Tibial artery (tissue), 4 donors: ENCODE data around the gene RBMS3.

ENCODE experiments used
- DNase-seq, 2 donors: peaks; one replicate each; pipeline ENCODE4 v3.0.0-alpha.2; 2019
- H3K27ac ChIP-seq, 2 donors: fragments of 200-600 bp; sonication (generic) in 1 of 2; 1 replicate in 1 of 2; 2 replicates in 1 of 2; pipeline ENCODE4 v1.5.1; 2018 to 2019; ENCODE audit warnings: mild to moderate bottlenecking in 1 of 2
- H3K27me3 ChIP-seq, 2 donors: fragments of 200-600 bp; sonication (generic) in 1 of 2; one replicate each; pipeline versions ENCODE4 v1.5.1 to v1.6.0; 2016 to 2019
- H3K36me3 ChIP-seq, 3 donors: fragments of 200-600 bp; sonication (generic) in 2 of 3; one replicate each; pipeline ENCODE4 v1.5.1; 2016 to 2019; ENCODE audit warnings: mild to moderate bottlenecking in 2 of 3
- H3K4me1 ChIP-seq, 4 donors: fragments of 200-600 bp; sonication (generic) in 2 of 4; 1 replicate in 3 of 4; 2 replicates in 1 of 4; pipeline ENCODE4 v1.5.1; 2016 to 2019
- H3K4me3 ChIP-seq, 2 donors: fragments of 200-600 bp; sonication (generic) in 1 of 2; 1 replicate in 1 of 2; 2 replicates in 1 of 2; pipeline ENCODE4 v1.5.1; 2018 to 2019; ENCODE audit warnings: mild to moderate bottlenecking in 2 of 2
- H3K9me3 ChIP-seq, 3 donors: fragments of 200-600 bp; sonication (generic) in 1 of 3; one replicate each; pipeline ENCODE4 v1.5.1; 2016 to 2019
- intact Hi-C: fragments of 100-400 bp; cut with DNase I; formaldehyde crosslinking; loops from one replicate; pipeline ENCODE4 v1.15.0; 2023; ENCODE audit warnings: low total_unique reads
- TF ChIP-seq, protein P1 (sequence below), 2 experiments: fragments of 200-600 bp in 1 of 2; fragments of 450-650 bp in 1 of 2; IDR thresholded peaks; one replicate each; pipeline ENCODE4 v1.5.1; 2017 to 2019; ENCODE audit warnings: antibody characterized with exemption in 2 of 2, mild to moderate bottlenecking in 1 of 2, moderate library complexity in 1 of 2

RBMS3 gene

GRCh38 chr3:29410660-29411405 lies 130.0 kb downstream of the RBMS3 start:
- intact Hi-C loops = no loop called here
- no peak overlapping the region for H3K27ac ChIP-seq

GRCh38 chr3:29412110-29412509 lies 131.2 kb downstream of the RBMS3 start:
- peaks cover 0 to 72% (median 24%) of the 10 kb centered on the region in 4 donors for H3K4me1 ChIP-seq
- H3K36me3 ChIP-seq = no peaks in the 10 kb centered on the region
- DNase-seq = no peak
- H3K27ac ChIP-seq = no peak overlapping the region
- no peaks in the 10 kb centered on the region for H3K27me3 ChIP-seq
- intact Hi-C loops = no loop called here
- H3K4me3 ChIP-seq = no peak overlapping the region
- TF ChIP-seq, protein P1, sequence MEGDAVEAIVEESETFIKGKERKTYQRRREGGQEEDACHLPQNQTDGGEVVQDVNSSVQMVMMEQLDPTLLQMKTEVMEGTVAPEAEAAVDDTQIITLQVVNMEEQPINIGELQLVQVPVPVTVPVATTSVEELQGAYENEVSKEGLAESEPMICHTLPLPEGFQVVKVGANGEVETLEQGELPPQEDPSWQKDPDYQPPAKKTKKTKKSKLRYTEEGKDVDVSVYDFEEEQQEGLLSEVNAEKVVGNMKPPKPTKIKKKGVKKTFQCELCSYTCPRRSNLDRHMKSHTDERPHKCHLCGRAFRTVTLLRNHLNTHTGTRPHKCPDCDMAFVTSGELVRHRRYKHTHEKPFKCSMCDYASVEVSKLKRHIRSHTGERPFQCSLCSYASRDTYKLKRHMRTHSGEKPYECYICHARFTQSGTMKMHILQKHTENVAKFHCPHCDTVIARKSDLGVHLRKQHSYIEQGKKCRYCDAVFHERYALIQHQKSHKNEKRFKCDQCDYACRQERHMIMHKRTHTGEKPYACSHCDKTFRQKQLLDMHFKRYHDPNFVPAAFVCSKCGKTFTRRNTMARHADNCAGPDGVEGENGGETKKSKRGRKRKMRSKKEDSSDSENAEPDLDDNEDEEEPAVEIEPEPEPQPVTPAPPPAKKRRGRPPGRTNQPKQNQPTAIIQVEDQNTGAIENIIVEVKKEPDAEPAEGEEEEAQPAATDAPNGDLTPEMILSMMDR (IDR thresholded peaks at IDR 0.05) = no peak
- no peaks in the 10 kb centered on the region for H3K9me3 ChIP-seq

More at GRCh38 chr3:29410660-29411405, 130.0 kb downstream of the RBMS3 start:
- H3K27me3 ChIP-seq = no peaks in the 10 kb centered on the region
- H3K4me1 ChIP-seq = peaks cover 0 to 75% (median 24%) of the 10 kb centered on the region in 4 donors
- TF ChIP-seq, protein P1 (IDR thresholded peaks at IDR 0.05) = no peak
- no peaks in the 10 kb centered on the region for H3K9me3 ChIP-seq
- no peak overlapping the region for H3K4me3 ChIP-seq
- H3K36me3 ChIP-seq = no peaks in the 10 kb centered on the region
- DNase-seq = no peak

- H3K36me3 ChIP-seq = no peaks in the 10 kb centered on the region
- H3K4me3 ChIP-seq = peak overlapping the region; percentile 17 to 20
- TF ChIP-seq, protein P1 (IDR thresholded peaks at IDR 0.05) = no peak
- no peaks in the 10 kb centered on the region for H3K9me3 ChIP-seq
- peak overlapping the region in 1 of 2 donors; percentile 22 for H3K27ac ChIP-seq
- no peaks in the 10 kb centered on the region for H3K27me3 ChIP-seq
- peaks cover 0 to 58% (median 16%) of the 10 kb centered on the region in 4 donors for H3K4me1 ChIP-seq
- no peak for DNase-seq
- intact Hi-C loops = no loop called here
Observed at GRCh38 chr3:29414468-29415224, 133.8 kb downstream of the RBMS3 start.

- H3K27me3 ChIP-seq = no peaks in the 10 kb centered on the region
- peaks cover 0 to 55% (median 8%) of the 10 kb centered on the region in 4 donors for H3K4me1 ChIP-seq
- H3K9me3 ChIP-seq = no peaks in the 10 kb centered on the region
- TF ChIP-seq, protein P1 (IDR thresholded peaks at IDR 0.05) = no peak
- H3K4me3 ChIP-seq = no peak overlapping the region
- intact Hi-C loops = no loop called here
- no peaks in the 10 kb centered on the region for H3K36me3 ChIP-seq
- no peak for DNase-seq
- no peak overlapping the region for H3K27ac ChIP-seq
Observed at GRCh38 chr3:29415482-29416223, 134.8 kb downstream of the RBMS3 start.

DNA sequence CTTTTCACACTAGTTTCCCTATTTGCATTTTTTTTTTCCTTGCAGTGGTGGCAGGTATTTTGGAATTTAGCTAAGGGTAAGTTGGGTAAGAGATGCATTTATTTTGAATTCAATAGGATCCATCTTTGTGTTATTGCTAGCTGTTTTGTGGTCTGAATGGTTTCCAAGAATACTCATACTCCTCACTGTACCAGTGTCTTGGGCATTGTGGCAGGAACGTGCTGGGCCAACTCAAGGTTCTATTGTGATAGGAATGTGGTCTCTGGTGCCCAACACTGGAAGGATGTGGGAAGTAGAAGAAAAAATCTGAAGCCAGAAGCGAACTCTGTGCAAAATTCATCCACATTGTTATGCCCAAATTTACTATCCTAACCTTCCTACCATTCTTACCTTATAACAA lies 135.6 kb downstream of the RBMS3 start:
- Histone ChIP-seq H3K9me3 (no peaks in the 10 kb centered on the region), H3K27me3 (no peaks in the 10 kb centered on the region), H3K27ac (no peak overlapping the region), H3K36me3 (no peaks in the 10 kb centered on the region), H3K4me3 (no peak overlapping the region), H3K4me1 (peaks cover 0 to 47% (median 7%) of the 10 kb centered on the region in 4 donors)
- TF ChIP-seq, protein P1 (IDR thresholded peaks at IDR 0.05) = no peak
- intact Hi-C loops = no loop called here
- no peak for DNase-seq
